Right cardiac atrium (tissue), 5 donors: ENCODE results near the gene ALPK3. TPM values are rescaled to one million over a fixed set of nuclear protein-coding genes. Genes with fewer than 3 reads are reported as not detected.
"Not testable (repeated sequence)": the region's sequence is repeated elsewhere in the genome, so short reads cannot be mapped to it uniquely, and the experiment has no call there.

Experiments used
- ATAC-seq, 2 donors: fragments of 200-7000 bp; cut with Tn5 transposase; one replicate each; pipeline versions ENCODE4 v1.8.0 to v1.9.1; 2020; ENCODE audit warnings: moderate library complexity in 2 of 2, mild to moderate bottlenecking in 1 of 2
- DNase-seq, 3 donors: peaks; one replicate each; pipeline ENCODE4 v3.0.0-alpha.2; 2020
- H3K27ac ChIP-seq: one replicate; pipeline ENCODE4 v1.5.1; 2013; ENCODE audit warnings: mild to moderate bottlenecking, low read length, control low read depth, moderate library complexity
- H3K27me3 ChIP-seq: one replicate; pipeline ENCODE4 v1.6.1; 2013; ENCODE audit not compliant: control insufficient read depth, insufficient read depth
- H3K4me1 ChIP-seq: one replicate; pipeline ENCODE4 v1.6.1; 2013; ENCODE audit warnings: low read length; ENCODE audit not compliant: control insufficient read depth, insufficient read depth
- H3K4me3 ChIP-seq: one replicate; pipeline ENCODE4 v1.5.1; 2013; ENCODE audit warnings: low read length, control low read depth
- H3K9me3 ChIP-seq: one replicate; pipeline ENCODE4 v1.6.1; 2013; ENCODE audit warnings: low read length; ENCODE audit not compliant: control insufficient read depth
- WGBS: extraction: QIAGEN DNeasy Blood & Tissue Kit; methylation state at CpG from one replicate; pipeline ENCODE4 v1.1.7; 2013; 5-methylcytosine and 5-hydroxymethylcytosine counted together
- intact Hi-C, 4 donors: fragments of 100-400 bp; cut with DNase I; formaldehyde crosslinking; loops; one replicate each; pipeline versions ENCODE4 v1.11.0 to v1.14.0; 2022 to 2023
- polyA plus RNA-seq: library from polyadenylated mRNA; stranded (reverse); fragments of 200-250 nt; gene quantifications from one replicate; pipeline ENCODE4 v1.2.3, GENCODE V29; 2013
- total RNA-seq, 4 donors: library from RNA; stranded (reverse); fragmentation: NEBNext Ultra II Directional; extraction: Animal tissue kit (Norgen Biotek cat#: 25700); gene quantifications; one replicate each; pipeline ENCODE4 v1.2.1, GENCODE V29; 2021
- donor health status: healthy with polysubstance abuse.
- donor health status: DM: no; HTN: yes; CAD: no.
- donor health status: DM: no; HTN: no; CAD: no.
- donor health status: DM: no; HTN: yes; CAD: no; lungs with severe emphysema.
- donor health status: DM: yes; HTN: yes; CAD: no.

Gene ALPK3
- total and polyA plus RNA-seq, 5 donors = 65.8 to 95.2 (median 77.6) TPM

- WGBS = 58% methylated on average over 7 of the region's 7 CpGs
- not testable (repeated sequence) for H3K27ac ChIP-seq
Measured at GRCh38 chr15:84845631-84846030, 28.5 kb downstream of the ALPK3 start.

GRCh38 chr15:84846269-84846668, 29.1 kb downstream of the ALPK3 start:
- Histone ChIP-seq H3K9me3 (no peaks in the 10 kb centered on the region), H3K27me3 (no peaks in the 10 kb centered on the region), H3K4me1 (no peaks in the 10 kb centered on the region), H3K4me3 (no peak overlapping the region), H3K27ac (no peak overlapping the region)
- intact Hi-C loops = loop anchor here in 1 of 4 donors (10.0 kb wide), 1 partner anchor 69 kb away; no protein-coding TSS in a partner anchor
- ATAC-seq (no peak), DNase-seq (no peak)
- 97% methylated on average over 1 of the region's 1 CpG for WGBS

More at GRCh38 chr15:84845631-84846030, 28.5 kb downstream of the ALPK3 start:
- not testable (repeated sequence) for H3K4me1 ChIP-seq, H3K9me3 ChIP-seq, H3K27me3 ChIP-seq, H3K4me3 ChIP-seq
- DNase-seq (peak; percentile 68 to 86 (median 80)), ATAC-seq (peak in 1 of 2 donors; percentile 34)
- intact Hi-C loops = loop anchor here in 1 of 4 donors (10.0 kb wide), 1 partner anchor 69 kb away; no protein-coding TSS in a partner anchor

DNA sequence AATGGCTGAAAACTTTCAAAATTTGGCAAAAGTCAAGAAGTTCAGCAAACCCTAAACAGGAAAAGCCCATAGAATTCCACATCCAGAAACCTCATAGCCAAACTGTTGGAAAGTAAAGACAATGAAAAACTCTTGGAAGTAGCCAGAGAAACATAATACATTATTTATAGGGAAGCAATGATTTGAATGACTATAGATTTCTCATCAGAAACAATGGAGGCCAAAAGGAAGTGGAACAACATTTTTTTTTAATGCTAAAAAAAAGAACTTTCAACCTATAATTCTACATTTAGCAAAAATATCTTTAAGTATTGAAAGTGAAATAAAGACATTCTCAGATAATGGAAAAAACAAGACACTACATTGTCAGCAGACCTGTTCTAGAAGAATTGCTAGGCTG, 30.2 kb downstream of the ALPK3 start:
- Histone ChIP-seq H3K4me1 (peaks cover 2% of the 10 kb centered on the region), H3K4me3 (no peak overlapping the region), H3K27ac (no peak overlapping the region), H3K9me3 (no peaks in the 10 kb centered on the region), H3K27me3 (no peaks in the 10 kb centered on the region)
- no peak for ATAC-seq
- intact Hi-C loops = loop anchor here in 1 of 4 donors (10.0 kb wide), 1 partner anchor 67 kb away; no protein-coding TSS in a partner anchor
- no peak for DNase-seq

GRCh38 chr15:84852212-84852611, 35.1 kb downstream of the ALPK3 start:
- 81% methylated on average over 5 of the region's 5 CpGs for WGBS
- no peaks in the 10 kb centered on the region for H3K9me3 ChIP-seq
- DNase-seq (no peak), ATAC-seq (no peak)
- intact Hi-C loops = no loop called here
- no peaks in the 10 kb centered on the region for H3K27me3 ChIP-seq
- H3K4me1 ChIP-seq = peaks cover 5% of the 10 kb centered on the region
- H3K27ac ChIP-seq = no peak overlapping the region
- no peak overlapping the region for H3K4me3 ChIP-seq

GRCh38 chr15:84855136-84855535, 38.0 kb downstream of the ALPK3 start:
- Histone ChIP-seq H3K4me3 (no peak overlapping the region), H3K27ac (peak overlapping the region; percentile 72), H3K27me3 (no peaks in the 10 kb centered on the region), H3K9me3 (no peaks in the 10 kb centered on the region), H3K4me1 (peaks cover 5% of the 10 kb centered on the region)
- 61% methylated on average over 9 of the region's 9 CpGs for WGBS
- ATAC-seq (no peak), DNase-seq (no peak)
- intact Hi-C loops = no loop called here

- Histone ChIP-seq H3K27me3 (no peaks in the 10 kb centered on the region), H3K4me3 (no peak overlapping the region), H3K4me1 (peaks cover 5% of the 10 kb centered on the region), H3K9me3 (no peaks in the 10 kb centered on the region), H3K27ac (peak overlapping the region; percentile 9)
- ATAC-seq (peak; percentile 30 to 44), DNase-seq (no peak)
- intact Hi-C loops = no loop called here
Measured at GRCh38 chr15:84855765-84856164, 38.6 kb downstream of the ALPK3 start.

DNA sequence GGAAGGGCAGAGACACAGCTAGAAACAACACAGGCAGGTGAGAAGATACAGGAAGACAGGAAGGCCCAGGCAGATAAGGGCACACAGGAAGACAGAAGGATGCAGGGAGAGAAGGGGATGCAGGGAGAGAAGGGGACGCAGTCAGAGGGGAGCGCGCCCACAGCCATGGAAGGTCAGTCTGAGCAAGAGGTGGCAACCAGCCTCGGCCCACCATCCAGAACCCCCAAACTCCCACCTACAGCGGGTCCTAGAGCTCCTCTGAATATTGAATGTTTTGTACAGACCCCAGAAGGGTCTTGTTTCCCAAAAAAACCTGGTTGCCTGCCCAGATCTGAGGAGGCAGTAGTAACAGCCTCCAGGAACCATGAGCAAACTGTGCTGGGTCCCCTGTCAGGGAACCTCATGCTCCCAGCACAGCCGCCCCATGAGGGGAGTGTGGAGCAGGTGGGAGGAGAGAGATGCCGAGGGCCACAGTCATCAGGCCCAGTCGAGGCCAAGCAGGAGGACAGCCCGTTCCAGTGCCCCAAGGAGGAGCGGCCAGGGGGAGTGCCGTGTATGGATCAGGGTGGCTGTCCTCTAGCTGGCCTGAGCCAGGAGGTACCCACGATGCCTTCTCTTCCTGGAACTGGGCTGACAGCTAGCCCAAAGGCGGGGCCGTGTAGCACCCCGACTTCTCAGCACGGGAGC, 39.7 kb downstream of the ALPK3 start:
- Histone ChIP-seq H3K4me1 (peaks cover 5% of the 10 kb centered on the region), H3K27ac (no peak overlapping the region), H3K27me3 (no peaks in the 10 kb centered on the region), H3K9me3 (no peaks in the 10 kb centered on the region), H3K4me3 (no peak overlapping the region)
- ATAC-seq (peak in 1 of 2 donors; percentile 18), DNase-seq (no peak)
- intact Hi-C loops = no loop called here
- WGBS = 92% methylated on average over 16 of the region's 16 CpGs

- Histone ChIP-seq H3K4me3 (no peak overlapping the region), H3K27me3 (no peaks in the 10 kb centered on the region), H3K4me1 (peaks cover 3% of the 10 kb centered on the region), H3K9me3 (no peaks in the 10 kb centered on the region), H3K27ac (no peak overlapping the region)
- ATAC-seq (peak; percentile 6), DNase-seq (no peak)
- 95% methylated on average over 15 of the region's 15 CpGs for WGBS
- intact Hi-C loops = no loop called here
Measured at GRCh38 chr15:84857418-84858004, 40.4 kb downstream of the ALPK3 start.

DNA sequence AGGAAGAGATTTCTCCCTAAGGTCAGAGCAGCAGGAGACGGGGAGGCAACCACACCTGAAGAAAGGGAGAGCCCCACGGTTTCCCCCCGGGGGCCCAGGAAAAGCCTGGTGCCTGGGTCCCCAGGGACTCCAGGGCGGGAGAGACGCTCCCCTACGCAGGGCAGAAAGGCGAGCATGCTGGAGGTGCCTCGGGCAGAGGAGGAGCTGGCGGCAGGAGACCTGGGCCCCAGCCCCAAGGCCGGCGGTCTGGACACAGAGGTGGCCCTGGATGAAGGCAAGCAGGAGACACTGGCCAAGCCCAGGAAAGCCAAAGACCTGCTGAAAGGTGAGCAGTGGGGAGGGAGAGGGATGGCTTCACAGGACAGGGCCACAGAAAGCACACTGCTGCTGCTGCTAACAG, 41.1 kb downstream of the ALPK3 start:
- DNase-seq (no peak), ATAC-seq (no peak)
- Histone ChIP-seq H3K4me1 (peaks cover 3% of the 10 kb centered on the region), H3K27ac (no peak overlapping the region), H3K9me3 (no peaks in the 10 kb centered on the region), H3K4me3 (no peak overlapping the region), H3K27me3 (no peaks in the 10 kb centered on the region)
- 92% methylated on average over 11 of the region's 11 CpGs for WGBS
- intact Hi-C loops = no loop called here

- DNase-seq (no peak), ATAC-seq (no peak)
- Histone ChIP-seq H3K27ac (no peak overlapping the region), H3K27me3 (no peaks in the 10 kb centered on the region), H3K4me1 (peaks cover 5% of the 10 kb centered on the region), H3K4me3 (no peak overlapping the region), H3K9me3 (no peaks in the 10 kb centered on the region)
- intact Hi-C loops = no loop called here
- 91% methylated on average over 8 of the region's 8 CpGs for WGBS
Measured at GRCh38 chr15:84859144-84859543, 42.0 kb downstream of the ALPK3 start.

- H3K27ac ChIP-seq = no peak overlapping the region
Measured at GRCh38 chr15:84859651-84860050, 42.5 kb downstream of the ALPK3 start.

More at GRCh38 chr15:84859651-84860050, 42.5 kb downstream of the ALPK3 start:
- intact Hi-C loops = loop anchor here in 3 of 4 donors (5.0 to 10.0 kb wide), 2 partner anchors 65 to 73 kb away; no protein-coding TSS in a partner anchor
- WGBS = 95% methylated on average over 15 of the region's 15 CpGs
- Histone ChIP-seq H3K4me3 (no peak overlapping the region), H3K27me3 (no peaks in the 10 kb centered on the region), H3K9me3 (no peaks in the 10 kb centered on the region), H3K4me1 (peaks cover 5% of the 10 kb centered on the region)
- DNase-seq = no peak
- ATAC-seq = no peak
